ENCODE measurements around the gene SLC9A6. TPM values are rescaled to one million over a fixed set of nuclear protein-coding genes. Genes with fewer than 3 reads are reported as not detected.
"Not testable (repeated sequence)": the region's sequence is repeated elsewhere in the genome, so short reads cannot be mapped to it uniquely, and the experiment has no call there.

SLC9A6 gene
- total RNA-seq, 1 experiment from 2014 or later: 12.4 TPM

- peak; percentile 52 for DNase-seq (ENCODE audit: low read depth)
Measured at GRCh38 chrX:136063340-136064079, 78.3 kb downstream of the SLC9A6 start.

GRCh38 chrX:136064661-136065043 is 79.4 kb downstream of the SLC9A6 start:
- no peak for DNase-seq (ENCODE audit: low read depth)

DNA sequence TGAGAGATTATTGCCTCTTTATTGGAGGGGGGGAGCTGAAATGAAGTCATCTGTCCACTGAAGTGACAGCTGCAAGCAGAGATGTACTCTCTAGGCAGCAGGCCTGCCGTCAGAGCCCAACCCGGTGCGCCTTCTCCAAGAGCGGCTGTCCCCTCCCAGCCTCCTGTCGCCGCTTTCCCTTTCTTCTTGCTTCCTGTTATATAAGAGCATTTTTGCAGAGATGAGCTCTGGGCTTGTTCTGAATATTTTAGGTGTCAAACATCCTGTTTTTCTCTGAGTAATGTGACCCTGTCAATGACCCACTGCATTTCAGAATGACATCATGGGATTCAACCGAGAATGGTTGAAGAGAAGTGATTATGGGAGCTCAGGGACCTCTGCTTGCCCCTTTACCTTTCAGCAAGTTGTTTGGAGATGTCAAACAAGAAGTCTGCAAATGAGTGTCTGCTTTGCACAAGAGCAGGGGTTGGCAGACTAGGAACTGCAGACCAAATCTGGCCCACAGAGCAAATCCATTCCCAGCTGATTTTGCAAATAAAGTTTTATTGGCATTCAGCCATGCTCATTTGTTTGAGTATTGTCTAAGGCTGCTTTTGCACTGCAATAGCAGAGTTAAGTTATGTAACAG is 79.9 kb downstream of the SLC9A6 start:
- peak; percentile 53 for DNase-seq (ENCODE audit: low read depth)

DNA sequence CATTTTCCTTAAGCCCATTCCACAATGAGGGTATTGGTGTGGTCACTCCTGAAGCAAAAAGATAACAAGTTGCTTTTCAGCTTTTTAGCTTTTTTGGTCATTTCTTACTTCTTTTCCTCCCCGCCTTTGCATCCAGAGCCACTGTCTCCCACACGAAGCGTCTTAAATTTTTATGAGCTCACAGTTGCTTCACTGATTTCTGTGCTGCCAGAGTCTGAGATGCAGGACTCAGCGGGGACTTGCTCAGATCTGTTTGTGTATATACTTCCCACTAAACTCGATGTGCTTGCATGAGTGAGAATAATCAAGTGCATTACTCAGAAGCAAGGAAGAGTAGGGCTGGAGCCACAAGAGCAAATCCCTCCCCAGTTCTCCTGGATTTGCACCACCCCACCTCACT is 81.9 kb downstream of the SLC9A6 start:
- no peak for DNase-seq (ENCODE audit: low read depth)

DNA sequence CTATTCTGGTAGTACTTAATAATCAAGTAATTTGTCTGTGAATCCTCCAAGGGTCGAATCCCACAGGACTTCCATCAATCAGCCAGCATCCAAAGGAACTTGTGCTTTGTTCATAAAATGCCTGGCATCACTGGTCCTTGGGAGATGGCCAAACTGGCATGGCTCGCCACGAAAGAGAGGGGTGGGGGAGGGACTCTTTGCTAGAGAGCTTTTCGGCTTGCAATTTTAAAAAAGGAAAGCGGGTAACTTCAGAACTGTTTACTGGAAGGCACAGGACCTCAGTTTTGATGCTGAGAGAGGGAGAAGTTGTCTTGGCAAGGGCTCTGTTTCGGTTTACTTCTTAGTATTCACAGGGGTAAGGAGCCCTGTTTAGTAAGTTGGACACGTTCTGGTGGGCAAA is 82.7 kb downstream of the SLC9A6 start:
- no peak for DNase-seq (ENCODE audit: low read depth)

- DNase-seq (ENCODE audit: low read depth): no peak
Measured at GRCh38 chrX:136076942-136077341, 91.7 kb downstream of the SLC9A6 start.

DNA sequence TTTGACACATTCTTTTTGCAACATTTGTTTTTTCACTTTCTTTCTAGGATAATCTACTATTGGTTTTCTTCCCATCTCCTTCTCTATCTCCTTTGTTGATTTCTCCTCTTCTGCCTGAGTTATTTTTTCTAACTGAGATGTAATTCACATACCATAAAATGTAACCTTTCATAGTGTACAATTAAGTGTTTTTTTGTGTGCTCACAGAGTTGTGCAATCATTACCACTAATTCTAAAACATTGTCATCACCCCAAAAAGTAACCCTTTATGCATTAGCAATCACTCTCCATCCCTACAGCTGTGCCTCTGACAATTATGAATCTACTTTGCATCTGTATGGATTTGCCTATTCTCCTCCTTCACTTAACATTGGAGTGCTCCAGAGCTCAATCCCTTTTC is 95.5 kb downstream of the SLC9A6 start:
- no peak for DNase-seq (ENCODE audit: low read depth)

GRCh38 chrX:136086521-136086920 is 101.3 kb downstream of the SLC9A6 start:
- DNase-seq (ENCODE audit: low read depth): peak; percentile 39

- not testable (repeated sequence) for DNase-seq (ENCODE audit: low read depth)
Measured at GRCh38 chrX:136091898-136092297, 106.7 kb downstream of the SLC9A6 start.

GRCh38 chrX:136094962-136095361 is 109.7 kb downstream of the SLC9A6 start:
- no peak for DNase-seq (ENCODE audit: low read depth)

Other genes starting within 250 kb of the SLC9A6 start
- gene CT45A3, start 217.2 kb upstream of the SLC9A6 start, total RNA-seq (2014; rRNA removed; shearing (Covaris generic)): 0.36 TPM in 1 of 2 replicates, not detected in the other
- 0.29 TPM in 1 of 2 replicates, not detected in the other for gene CT45A5, start 199.9 kb upstream of the SLC9A6 start, total RNA-seq (2014; rRNA removed; shearing (Covaris generic))
- gene CT45A6, start 182.6 kb upstream of the SLC9A6 start, total RNA-seq (2014; rRNA removed; shearing (Covaris generic)): not detected in 2 replicates
- gene CT45A2, start 165.4 kb upstream of the SLC9A6 start, total RNA-seq (2014; rRNA removed; shearing (Covaris generic)): not detected in 2 replicates
- gene CT45A7, start 148.2 kb upstream of the SLC9A6 start, total RNA-seq (2014; rRNA removed; shearing (Covaris generic)): not detected in 2 replicates
- gene CT45A8, start 130.9 kb upstream of the SLC9A6 start, total RNA-seq (2014; rRNA removed; shearing (Covaris generic)): not detected in 2 replicates
- not detected in 2 replicates for gene CT45A9, start 113.6 kb upstream of the SLC9A6 start, total RNA-seq (2014; rRNA removed; shearing (Covaris generic))
- gene CT45A10, start 92.0 kb upstream of the SLC9A6 start, total RNA-seq (2014; rRNA removed; shearing (Covaris generic)): 0.29 and 0.72 TPM in 2 replicates
- under 0.01 and 0.10 TPM in 2 replicates for gene SAGE1, start 91.7 kb upstream of the SLC9A6 start, total RNA-seq (2014; rRNA removed; shearing (Covaris generic))
- gene MMGT1, start 11.4 kb upstream of the SLC9A6 start, total RNA-seq (2014; rRNA removed; shearing (Covaris generic)): 19.8 and 28.0 TPM in 2 replicates
- 55.9 and 69.2 TPM in 2 replicates for gene FHL1, start 162.1 kb downstream of the SLC9A6 start, total RNA-seq (2014; rRNA removed; shearing (Covaris generic))

All from RPMI7951 (cell line).